ENCODE measurements around the gene DIAPH2.

The DIAPH2 gene

DNA sequence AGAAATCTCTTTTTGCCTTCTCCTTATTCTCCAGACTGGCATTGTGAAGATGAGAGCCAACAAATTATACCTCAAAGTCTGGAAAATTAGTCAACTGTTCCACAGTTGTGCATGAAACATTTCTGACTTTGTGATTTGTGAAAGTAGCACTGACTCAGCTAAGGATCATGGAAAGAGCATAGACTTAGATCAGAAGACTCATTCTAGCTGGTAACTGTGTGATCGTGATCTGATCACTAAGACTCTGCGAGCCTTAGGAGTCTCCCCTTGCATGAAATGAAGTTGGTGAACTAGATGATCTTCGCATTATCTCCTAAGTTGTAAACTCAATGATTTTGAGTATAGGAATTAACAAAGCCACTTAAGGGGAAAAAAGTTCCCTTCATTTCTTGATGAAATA lies 867.2 kb downstream of the DIAPH2 start:
- Histone ChIP-seq H3K9me3 (ENCODE audit: control insufficient read depth, insufficient read depth, low read depth, low read length) (no peaks in the 10 kb centered on the region; the same call in 1 of the 2 replicates), H3K4me1 (ENCODE audit: control insufficient read depth, insufficient read depth, low read length) (no peaks in the 10 kb centered on the region), H3K27ac (ENCODE audit: extremely low read depth, low read depth, low read length) (no peak overlapping the region), H3K36me3 (ENCODE audit: control insufficient read depth in 2 of 2, insufficient read depth in 1 of 2, low read length in 2 of 2) (no peaks in the 10 kb centered on the region), H3K4me3 (ENCODE audit: low read depth, low read length) (no peak overlapping the region)
- POLR2A ChIA-PET: no interaction called here
- CTCF ChIA-PET: no interaction called here
- TF ChIP-seq ZNF558 (tag by site-specific recombination; IDR thresholded peaks at IDR 0.05) (no peak), ZNF174 (tag by site-specific recombination; IDR thresholded peaks at IDR 0.05) (no peak), MZF1 (tag by site-specific recombination; IDR thresholded peaks at IDR 0.05; ENCODE audit: borderline replicate concordance) (no peak)

DNA sequence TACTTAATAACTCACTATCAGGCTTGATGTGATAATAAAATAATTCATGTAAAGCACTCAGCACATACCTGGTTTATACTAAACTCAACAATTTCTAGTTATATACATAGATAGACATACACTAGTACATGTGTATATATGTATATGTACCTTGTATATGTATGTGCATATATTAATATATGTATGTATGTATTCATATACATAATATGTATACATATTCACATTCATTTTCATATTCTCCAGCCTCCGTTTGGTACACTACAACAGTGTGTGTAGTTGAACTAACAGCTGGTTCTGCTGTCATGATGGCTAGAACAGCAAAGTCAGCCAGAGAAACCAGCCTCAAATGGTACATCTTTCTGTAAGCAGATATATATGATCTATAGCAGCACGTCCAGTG lies 869.2 kb downstream of the DIAPH2 start:
- POLR2A ChIA-PET: no interaction called here
- H3K9me3 ChIP-seq (ENCODE audit: control insufficient read depth, insufficient read depth, low read depth, low read length): no peaks in the 10 kb centered on the region; the same call in 1 of the 2 replicates
- H3K27ac ChIP-seq (ENCODE audit: extremely low read depth, low read depth, low read length): no peak overlapping the region
- CTCF ChIA-PET: no interaction called here
- H3K36me3 ChIP-seq (ENCODE audit: control insufficient read depth in 2 of 2, insufficient read depth in 1 of 2, low read length in 2 of 2): no peaks in the 10 kb centered on the region
- no peaks in the 10 kb centered on the region for H3K4me1 ChIP-seq (ENCODE audit: control insufficient read depth, insufficient read depth, low read length)
- H3K4me3 ChIP-seq (ENCODE audit: low read depth, low read length): no peak overlapping the region
- no peak for TF ChIP-seq ZNF214 (tag by site-specific recombination; IDR thresholded peaks at IDR 0.05; ENCODE audit: borderline replicate concordance)
- TF ChIP-seq, protein P1, sequence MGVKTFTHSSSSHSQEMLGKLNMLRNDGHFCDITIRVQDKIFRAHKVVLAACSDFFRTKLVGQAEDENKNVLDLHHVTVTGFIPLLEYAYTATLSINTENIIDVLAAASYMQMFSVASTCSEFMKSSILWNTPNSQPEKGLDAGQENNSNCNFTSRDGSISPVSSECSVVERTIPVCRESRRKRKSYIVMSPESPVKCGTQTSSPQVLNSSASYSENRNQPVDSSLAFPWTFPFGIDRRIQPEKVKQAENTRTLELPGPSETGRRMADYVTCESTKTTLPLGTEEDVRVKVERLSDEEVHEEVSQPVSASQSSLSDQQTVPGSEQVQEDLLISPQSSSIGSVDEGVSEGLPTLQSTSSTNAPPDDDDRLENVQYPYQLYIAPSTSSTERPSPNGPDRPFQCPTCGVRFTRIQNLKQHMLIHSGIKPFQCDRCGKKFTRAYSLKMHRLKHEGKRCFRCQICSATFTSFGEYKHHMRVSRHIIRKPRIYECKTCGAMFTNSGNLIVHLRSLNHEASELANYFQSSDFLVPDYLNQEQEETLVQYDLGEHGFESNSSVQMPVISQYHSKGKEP (tag by site-specific recombination; IDR thresholded peaks at IDR 0.05): no peak
- TF ChIP-seq HOXA7 (CRISPR knock-in tag; IDR thresholded peaks at IDR 0.05; ENCODE audit: borderline replicate concordance): no peak
- no peak for TF ChIP-seq ZNF639 (tag by site-specific recombination; IDR thresholded peaks at IDR 0.05)
- TF ChIP-seq, protein P2, sequence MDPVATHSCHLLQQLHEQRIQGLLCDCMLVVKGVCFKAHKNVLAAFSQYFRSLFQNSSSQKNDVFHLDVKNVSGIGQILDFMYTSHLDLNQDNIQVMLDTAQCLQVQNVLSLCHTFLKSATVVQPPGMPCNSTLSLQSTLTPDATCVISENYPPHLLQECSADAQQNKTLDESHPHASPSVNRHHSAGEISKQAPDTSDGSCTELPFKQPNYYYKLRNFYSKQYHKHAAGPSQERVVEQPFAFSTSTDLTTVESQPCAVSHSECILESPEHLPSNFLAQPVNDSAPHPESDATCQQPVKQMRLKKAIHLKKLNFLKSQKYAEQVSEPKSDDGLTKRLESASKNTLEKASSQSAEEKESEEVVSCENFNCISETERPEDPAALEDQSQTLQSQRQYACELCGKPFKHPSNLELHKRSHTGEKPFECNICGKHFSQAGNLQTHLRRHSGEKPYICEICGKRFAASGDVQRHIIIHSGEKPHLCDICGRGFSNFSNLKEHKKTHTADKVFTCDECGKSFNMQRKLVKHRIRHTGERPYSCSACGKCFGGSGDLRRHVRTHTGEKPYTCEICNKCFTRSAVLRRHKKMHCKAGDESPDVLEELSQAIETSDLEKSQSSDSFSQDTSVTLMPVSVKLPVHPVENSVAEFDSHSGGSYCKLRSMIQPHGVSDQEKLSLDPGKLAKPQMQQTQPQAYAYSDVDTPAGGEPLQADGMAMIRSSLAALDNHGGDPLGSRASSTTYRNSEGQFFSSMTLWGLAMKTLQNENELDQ (tag by site-specific recombination; IDR thresholded peaks at IDR 0.05; ENCODE audit: low read depth): no peak
- TF ChIP-seq, protein P3, sequence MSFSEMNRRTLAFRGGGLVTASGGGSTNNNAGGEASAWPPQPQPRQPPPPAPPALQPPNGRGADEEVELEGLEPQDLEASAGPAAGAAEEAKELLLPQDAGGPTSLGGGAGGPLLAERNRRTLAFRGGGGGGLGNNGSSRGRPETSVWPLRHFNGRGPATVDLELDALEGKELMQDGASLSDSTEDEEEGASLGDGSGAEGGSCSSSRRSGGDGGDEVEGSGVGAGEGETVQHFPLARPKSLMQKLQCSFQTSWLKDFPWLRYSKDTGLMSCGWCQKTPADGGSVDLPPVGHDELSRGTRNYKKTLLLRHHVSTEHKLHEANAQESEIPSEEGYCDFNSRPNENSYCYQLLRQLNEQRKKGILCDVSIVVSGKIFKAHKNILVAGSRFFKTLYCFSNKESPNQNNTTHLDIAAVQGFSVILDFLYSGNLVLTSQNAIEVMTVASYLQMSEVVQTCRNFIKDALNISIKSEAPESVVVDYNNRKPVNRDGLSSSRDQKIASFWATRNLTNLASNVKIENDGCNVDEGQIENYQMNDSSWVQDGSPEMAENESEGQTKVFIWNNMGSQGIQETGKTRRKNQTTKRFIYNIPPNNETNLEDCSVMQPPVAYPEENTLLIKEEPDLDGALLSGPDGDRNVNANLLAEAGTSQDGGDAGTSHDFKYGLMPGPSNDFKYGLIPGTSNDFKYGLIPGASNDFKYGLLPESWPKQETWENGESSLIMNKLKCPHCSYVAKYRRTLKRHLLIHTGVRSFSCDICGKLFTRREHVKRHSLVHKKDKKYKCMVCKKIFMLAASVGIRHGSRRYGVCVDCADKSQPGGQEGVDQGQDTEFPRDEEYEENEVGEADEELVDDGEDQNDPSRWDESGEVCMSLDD (tag by site-specific recombination; IDR thresholded peaks at IDR 0.05): no peak

DNA sequence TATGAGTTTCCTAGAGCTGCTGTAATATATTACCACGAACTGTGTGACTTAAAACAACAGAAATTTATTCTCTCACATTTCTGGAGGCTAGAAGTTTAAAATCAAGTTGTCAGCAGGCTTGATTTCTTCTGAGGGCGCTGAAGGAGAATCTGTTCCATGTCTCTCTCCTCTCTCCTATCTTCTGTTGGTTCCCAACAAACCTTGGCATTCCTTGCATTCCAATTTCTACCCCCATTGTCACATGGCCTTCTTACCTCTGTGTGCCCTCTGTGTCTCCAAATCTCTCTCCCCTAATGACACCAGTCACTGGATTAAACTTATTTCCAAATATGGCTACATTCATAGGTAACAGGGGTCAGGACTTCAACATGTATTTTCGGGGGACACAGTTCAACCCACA lies 871.7 kb downstream of the DIAPH2 start:
- no peaks in the 10 kb centered on the region for H3K4me1 ChIP-seq (ENCODE audit: control insufficient read depth, insufficient read depth, low read length)
- no peaks in the 10 kb centered on the region for H3K36me3 ChIP-seq (ENCODE audit: control insufficient read depth in 2 of 2, insufficient read depth in 1 of 2, low read length in 2 of 2)
- H3K27ac ChIP-seq (ENCODE audit: extremely low read depth, low read depth, low read length): no peak overlapping the region
- H3K9me3 ChIP-seq (ENCODE audit: control insufficient read depth, insufficient read depth, low read depth, low read length): no peaks in the 10 kb centered on the region
- ChIA-PET CTCF (no interaction called here), POLR2A (no interaction called here)
- no peak overlapping the region for H3K4me3 ChIP-seq (ENCODE audit: low read depth, low read length)
- TF ChIP-seq ZNF311 (tag by site-specific recombination; IDR thresholded peaks at IDR 0.05; ENCODE audit: borderline replicate concordance) (no peak), KLF8 (tag by site-specific recombination; IDR thresholded peaks at IDR 0.05) (no peak), AEBP2 (tag by site-specific recombination; IDR thresholded peaks at IDR 0.05; ENCODE audit: borderline replicate concordance) (no peak), ZNF658 (tag by site-specific recombination; IDR thresholded peaks at IDR 0.05) (no peak), KLF10 (tag by site-specific recombination; IDR thresholded peaks at IDR 0.05) (no peak), OVOL3 (tag by site-specific recombination; IDR thresholded peaks at IDR 0.05) (no peak), ZNF701 (tag by site-specific recombination; IDR thresholded peaks at IDR 0.05) (no peak), ZNF560 (tag by site-specific recombination; IDR thresholded peaks at IDR 0.05; ENCODE audit: borderline replicate concordance) (no peak)
- TF ChIP-seq, protein P4, sequence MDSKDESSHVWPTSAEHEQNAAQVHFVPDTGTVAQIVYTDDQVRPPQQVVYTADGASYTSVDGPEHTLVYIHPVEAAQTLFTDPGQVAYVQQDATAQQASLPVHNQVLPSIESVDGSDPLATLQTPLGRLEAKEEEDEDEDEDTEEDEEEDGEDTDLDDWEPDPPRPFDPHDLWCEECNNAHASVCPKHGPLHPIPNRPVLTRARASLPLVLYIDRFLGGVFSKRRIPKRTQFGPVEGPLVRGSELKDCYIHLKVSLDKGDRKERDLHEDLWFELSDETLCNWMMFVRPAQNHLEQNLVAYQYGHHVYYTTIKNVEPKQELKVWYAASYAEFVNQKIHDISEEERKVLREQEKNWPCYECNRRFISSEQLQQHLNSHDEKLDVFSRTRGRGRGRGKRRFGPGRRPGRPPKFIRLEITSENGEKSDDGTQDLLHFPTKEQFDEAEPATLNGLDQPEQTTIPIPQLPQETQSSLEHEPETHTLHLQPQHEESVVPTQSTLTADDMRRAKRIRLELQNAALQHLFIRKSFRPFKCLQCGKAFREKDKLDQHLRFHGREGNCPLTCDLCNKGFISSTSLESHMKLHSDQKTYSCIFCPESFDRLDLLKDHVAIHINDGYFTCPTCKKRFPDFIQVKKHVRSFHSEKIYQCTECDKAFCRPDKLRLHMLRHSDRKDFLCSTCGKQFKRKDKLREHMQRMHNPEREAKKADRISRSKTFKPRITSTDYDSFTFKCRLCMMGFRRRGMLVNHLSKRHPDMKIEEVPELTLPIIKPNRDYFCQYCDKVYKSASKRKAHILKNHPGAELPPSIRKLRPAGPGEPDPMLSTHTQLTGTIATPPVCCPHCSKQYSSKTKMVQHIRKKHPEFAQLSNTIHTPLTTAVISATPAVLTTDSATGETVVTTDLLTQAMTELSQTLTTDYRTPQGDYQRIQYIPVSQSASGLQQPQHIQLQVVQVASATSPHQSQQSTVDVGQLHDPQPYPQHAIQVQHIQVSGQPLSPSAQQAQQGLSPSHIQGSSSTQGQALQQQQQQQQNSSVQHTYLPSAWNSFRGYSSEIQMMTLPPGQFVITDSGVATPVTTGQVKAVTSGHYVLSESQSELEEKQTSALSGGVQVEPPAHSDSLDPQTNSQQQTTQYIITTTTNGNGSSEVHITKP (tag by site-specific recombination; IDR thresholded peaks at IDR 0.05): no peak

Data from HEK293 (cell line).